Uterus (tissue), 2 donors: ENCODE results near the gene E2F4.

Source experiments
- CTCF ChIP-seq, 4 experiments: fragments of 200-600 bp in 2 of 4; fragments of 450-650 bp in 2 of 4; sonication (generic) in 2 of 4; IDR thresholded peaks; one replicate each; pipeline ENCODE4 v1.5.1; 2016 to 2019; ENCODE audit warnings: antibody characterized with exemption in 4 of 4, mild to moderate bottlenecking in 2 of 4, moderate library complexity in 1 of 4
- POLR2A ChIP-seq, 2 donors: fragments of 450-650 bp; IDR thresholded peaks; one replicate each; pipeline ENCODE4 v1.6.1; 2016; ENCODE audit warnings: antibody characterized with exemption in 2 of 2, mild to moderate bottlenecking in 1 of 2, moderate library complexity in 1 of 2

- TF ChIP-seq CTCF (IDR thresholded peaks at IDR 0.05) (no peak), POLR2A (IDR thresholded peaks at IDR 0.05) (no peak)
Measured at GRCh38 chr16:67188798-67189197, 3.2 kb upstream of the E2F4 start.
